H9 (cell line): ENCODE data around the gene MIER2. TPM values are rescaled to one million over a fixed set of nuclear protein-coding genes. Genes with fewer than 3 reads are reported as not detected.
A peak's percentile ranks its signal among the peaks of the same experiment; 100 is the strongest.

Experiments used
- DNase-seq: peaks from one replicate; pipeline ENCODE4 v3.0.0-alpha.2; 2017
- H2AFZ ChIP-seq: one replicate; pipeline ENCODE4 v1.6.1; 2013; ENCODE audit warnings: mild to moderate bottlenecking, low read length, control low read depth, moderate library complexity
- H2AK5ac ChIP-seq: 2 replicates; pipeline ENCODE4 v1.6.1; 2013; ENCODE audit warnings: low read length, control low read depth, mixed read lengths; ENCODE audit not compliant: insufficient read length
- H2BK120ac ChIP-seq: one replicate; pipeline ENCODE4 v1.6.1; 2013; ENCODE audit warnings: low read depth, mild to moderate bottlenecking, low read length, control low read depth, inconsistent platforms; ENCODE audit not compliant: poor library complexity, severe bottlenecking
- H2BK12ac ChIP-seq: 2 replicates; pipeline ENCODE4 v1.6.1; 2013; ENCODE audit warnings: low read length, control low read depth, mixed read lengths, low read depth; ENCODE audit not compliant: insufficient read length
- H2BK15ac ChIP-seq: 2 replicates; pipeline ENCODE4 v1.6.1; 2013; ENCODE audit warnings: low read depth, low read length, control low read depth
- H2BK20ac ChIP-seq: one replicate; pipeline ENCODE4 v1.6.1; 2013; ENCODE audit warnings: low read depth, mild to moderate bottlenecking, low read length, control low read depth, inconsistent platforms; ENCODE audit not compliant: poor library complexity, severe bottlenecking
- H2BK5ac ChIP-seq: 2 replicates; pipeline ENCODE4 v1.6.1; 2013; ENCODE audit warnings: low read length, control low read depth, mixed read lengths; ENCODE audit not compliant: insufficient read length
- H3K14ac ChIP-seq: 2 replicates; pipeline ENCODE4 v1.6.1; 2013; ENCODE audit warnings: low read length, control low read depth; ENCODE audit not compliant: insufficient read depth
- H3K18ac ChIP-seq: 2 replicates; pipeline ENCODE4 v1.6.1; 2013; ENCODE audit warnings: low read depth, mild to moderate bottlenecking, mixed read lengths, low read length, control low read depth; ENCODE audit not compliant: insufficient read length
- H3K23ac ChIP-seq: 2 replicates; pipeline ENCODE4 v1.6.1; 2013; ENCODE audit warnings: low read length, control low read depth, mixed read lengths, low read depth; ENCODE audit not compliant: insufficient read length
- H3K23me2 ChIP-seq: 2 replicates; pipeline ENCODE4 v1.6.1; 2013; ENCODE audit warnings: low read depth, mild to moderate bottlenecking, mixed read lengths, low read length, control low read depth; ENCODE audit not compliant: insufficient read length, poor library complexity, severe bottlenecking
- H3K27ac ChIP-seq: 2 replicates; pipeline ENCODE4 v1.5.1; 2013; ENCODE audit warnings: low read length, control low read depth, mixed read lengths, low read depth; ENCODE audit not compliant: insufficient read length
- H3K27me3 ChIP-seq: 2 replicates; pipeline ENCODE4 v1.6.1; 2013; ENCODE audit warnings: low read length, control low read depth, inconsistent platforms; ENCODE audit not compliant: insufficient read depth
- H3K4ac ChIP-seq: 2 replicates; pipeline ENCODE4 v1.6.1; 2013; ENCODE audit warnings: low read depth, mild to moderate bottlenecking, control low read depth, inconsistent platforms, low read length, moderate library complexity
- H3K4me1 ChIP-seq: 2 replicates; pipeline ENCODE4 v1.6.1; 2013; ENCODE audit warnings: low read length, control low read depth, inconsistent platforms; ENCODE audit not compliant: insufficient read depth
- H3K4me2 ChIP-seq: 2 replicates; pipeline ENCODE4 v1.6.1; 2013; ENCODE audit warnings: low read length, control low read depth, mixed read lengths; ENCODE audit not compliant: insufficient read length, insufficient read depth
- H3K56ac ChIP-seq: 2 replicates; pipeline ENCODE4 v1.6.1; 2013; ENCODE audit warnings: low read depth, mild to moderate bottlenecking, mixed read lengths, low read length, control low read depth; ENCODE audit not compliant: insufficient read length
- H3K79me1 ChIP-seq: 2 replicates; pipeline ENCODE4 v1.6.1; 2013; ENCODE audit warnings: low read depth, mild to moderate bottlenecking, moderate library complexity, low read length, control low read depth, inconsistent platforms; ENCODE audit not compliant: insufficient read depth, poor library complexity, severe bottlenecking
- H3K79me2 ChIP-seq: 2 replicates; pipeline ENCODE4 v1.6.1; 2013; ENCODE audit warnings: low read length, control low read depth, inconsistent platforms; ENCODE audit not compliant: insufficient read depth
- H3K9ac ChIP-seq: 2 replicates; pipeline ENCODE4 v1.6.1; 2013; ENCODE audit warnings: low read length, control low read depth, mixed read lengths; ENCODE audit not compliant: insufficient read length; ENCODE audit errors: extremely low read depth
- H3K9me3 ChIP-seq: one replicate; pipeline ENCODE4 v1.6.1; 2013; ENCODE audit warnings: low read depth, low read length, inconsistent platforms; ENCODE audit not compliant: control insufficient read depth
- H3T11ph ChIP-seq: one replicate; pipeline ENCODE4 v1.6.1; 2013; ENCODE audit warnings: mild to moderate bottlenecking, low read length, control low read depth, inconsistent platforms
- H4K20me1 ChIP-seq: one replicate; pipeline ENCODE4 v1.6.1; 2013; ENCODE audit not compliant: control insufficient read depth, insufficient read length, insufficient read depth
- H4K5ac ChIP-seq: 2 replicates; pipeline ENCODE4 v1.6.1; 2013; ENCODE audit warnings: low read depth, mild to moderate bottlenecking, mixed read lengths, low read length, control low read depth; ENCODE audit not compliant: insufficient read length
- H4K8ac ChIP-seq: replicated peaks from 2 replicates; pipeline ENCODE4 v1.6.1; 2013; ENCODE audit warnings: low read length, control low read depth, mixed read lengths, low read depth; ENCODE audit not compliant: insufficient read length
- H4K91ac ChIP-seq: 2 replicates; pipeline ENCODE4 v1.6.1; 2013; ENCODE audit warnings: low read depth, mild to moderate bottlenecking, moderate library complexity, mixed read lengths, low read length, control low read depth; ENCODE audit not compliant: insufficient read length
- H3K27ac Mint-ChIP-seq, 3 experiments: 2 replicates in 2 of 3; 3 replicates in 1 of 3; pipeline ENCODE4 v1.8.0; 2020 to 2021; ENCODE audit warnings: mixed read lengths in 3 of 3, mild to moderate bottlenecking in 1 of 3, moderate library complexity in 1 of 3
- H3K27me3 Mint-ChIP-seq: 2 replicates; pipeline ENCODE4 v1.8.0; 2021; ENCODE audit warnings: low read depth, mild to moderate bottlenecking, moderate library complexity, mixed read lengths
- H3K36me3 Mint-ChIP-seq, 3 experiments: 2 replicates in 2 of 3; 3 replicates in 1 of 3; pipeline ENCODE4 v1.8.0; 2020 to 2021; ENCODE audit warnings: low read depth in 3 of 3, mixed read lengths in 3 of 3; ENCODE audit not compliant: insufficient read depth in 1 of 3
- H3K4me1 Mint-ChIP-seq, 2 experiments: 2 replicates each; pipeline ENCODE4 v1.8.0; 2020; ENCODE audit warnings: mixed read lengths in 2 of 2
- H3K4me3 Mint-ChIP-seq, 2 experiments: 2 replicates in 1 of 2; 3 replicates in 1 of 2; pipeline ENCODE4 v1.8.0; 2020 to 2021; ENCODE audit warnings: mild to moderate bottlenecking in 2 of 2, mixed read lengths in 2 of 2, moderate library complexity in 1 of 2
- H3K9me3 Mint-ChIP-seq, 2 experiments: 2 replicates in 1 of 2; 3 replicates in 1 of 2; pipeline ENCODE4 v1.8.0; 2020; ENCODE audit warnings: mild to moderate bottlenecking in 2 of 2, mixed read lengths in 2 of 2, moderate library complexity in 1 of 2
- CTCF ChIP-seq: fragments of 200-600 bp; sonication (generic); conservative IDR thresholded peaks from 3 replicates; pipeline ENCODE4 v1.8.0; 2021; ENCODE audit warnings: antibody characterized with exemption, mild to moderate bottlenecking
- WGBS: extraction: QIAGEN DNeasy Blood & Tissue Kit; methylation state at CpG from one replicate; pipeline ENCODE4 v1.1.7; 2013; ENCODE audit warnings: missing lambda C conversion rate, low lambda C conversion rate, mixed read lengths; ENCODE audit not compliant: insufficient read length; ENCODE audit errors: extremely low coverage; 5-methylcytosine and 5-hydroxymethylcytosine counted together
- total RNA-seq: library from RNA; stranded (reverse); gene quantifications from 2 replicates; pipeline ENCODE4 v1.2.1, GENCODE V29; 2021

MIER2 gene
- total RNA-seq, 1 experiment from 2014 or later: 60.5 TPM

GRCh38 chr19:342801-343421 lies 1.7 kb downstream of the MIER2 start:
- Histone ChIP-seq H2BK20ac (no peak overlapping the region), H2BK120ac (no peak overlapping the region), H4K20me1 (no peaks in the 10 kb centered on the region), H3K4me2 (peak overlapping the region; percentile 82), H2AK5ac (no peak overlapping the region), H3K79me1 (peaks cover 11% of the 10 kb centered on the region), H3T11ph (no peak overlapping the region), H3K79me2 (peaks cover 53% of the 10 kb centered on the region), H3K27ac (no peak overlapping the region), H4K8ac (peak overlapping the region; percentile 4), H3K4ac (no peak overlapping the region), H3K9me3 (no peaks in the 10 kb centered on the region), H2BK12ac (no peak overlapping the region), H3K56ac (no peak overlapping the region), H2BK5ac (no peak overlapping the region), H3K14ac (no peak overlapping the region), H3K23me2 (peaks cover 14% of the 10 kb centered on the region), H3K4me1 (no peaks in the 10 kb centered on the region; the same call in 1 of the 2 replicates), H3K18ac (no peak overlapping the region), H2AFZ (no peak overlapping the region), H3K9ac (peak overlapping the region; percentile 1), H4K91ac (no peak overlapping the region), H4K5ac (no peak overlapping the region), H3K27me3 (no peaks in the 10 kb centered on the region; the same call in 1 of the 2 replicates), H2BK15ac (no peak overlapping the region), H3K23ac (no peak overlapping the region)
- no peak for TF ChIP-seq CTCF
- DNase-seq: no peak
- Mint-ChIP-seq H3K27me3 (peaks cover 17% of the 10 kb centered on the region), H3K4me1 (peaks cover 41 to 42% of the 10 kb centered on the region in 2 experiments), H3K27ac (no peak overlapping the region; a peak in 2 of 7 replicates), H3K36me3 (peaks cover 37 to 46% (median 44%) of the 10 kb centered on the region in 3 experiments), H3K9me3 (peaks cover 4% of the 10 kb centered on the region in 2 experiments; a peak in 3 of 5 replicates), H3K4me3 (peak overlapping the region; percentile 79 to 83)
- WGBS: no CpG with 5 or more reads among the region's 14 CpGs
